Right atrium auricular region (tissue), 2 donors: ENCODE data around the gene ZNF709. TPM values are rescaled to one million over a fixed set of nuclear protein-coding genes. Genes with fewer than 3 reads are reported as not detected.
A peak's percentile ranks its signal among the peaks of the same experiment; 100 is the strongest.

Experiments
- DNase-seq: peaks from one replicate; pipeline ENCODE4 v3.0.0-alpha.2; 2019; ENCODE audit warnings: low spot score
- H3K27ac ChIP-seq, 2 donors: fragments of 200-600 bp; sonication (generic); 1 replicate in 1 of 2; 2 replicates in 1 of 2; pipeline ENCODE4 v1.5.1; 2016 to 2019
- H3K27me3 ChIP-seq, 2 donors: fragments of 200-600 bp; sonication (generic); one replicate each; pipeline versions ENCODE4 v1.5.1 to v1.6.0; 2017 to 2019
- H3K36me3 ChIP-seq: fragments of 200-600 bp; sonication (generic); one replicate; pipeline ENCODE4 v1.5.1; 2016
- H3K4me1 ChIP-seq, 2 donors: fragments of 200-600 bp; sonication (generic); one replicate each; pipeline versions ENCODE4 v1.5.1 to v1.6.0; 2017 to 2019
- H3K4me3 ChIP-seq, 2 donors: fragments of 200-600 bp; sonication (generic); 1 replicate in 1 of 2; 2 replicates in 1 of 2; pipeline ENCODE4 v1.5.1; 2017 to 2019; ENCODE audit warnings: mild to moderate bottlenecking in 1 of 2, moderate library complexity in 1 of 2
- H3K9me3 ChIP-seq, 2 donors: fragments of 200-600 bp; sonication (generic); one replicate each; pipeline ENCODE4 v1.5.1; 2019
- CTCF ChIP-seq, 2 donors: fragments of 200-600 bp; sonication (generic); IDR thresholded peaks; one replicate each; pipeline ENCODE4 v1.5.1; 2019; ENCODE audit warnings: antibody characterized with exemption in 2 of 2
- total RNA-seq, 2 donors: library from RNA; depleted of rRNA; stranded (reverse); fragments of >200 nt; gene quantifications; one replicate each; pipeline ENCODE4 v1.1.0, GENCODE V29; 2016

ZNF709 gene
- 1 to 10 TPM; 1.6 to 2.0 TPM for total RNA-seq

DNA sequence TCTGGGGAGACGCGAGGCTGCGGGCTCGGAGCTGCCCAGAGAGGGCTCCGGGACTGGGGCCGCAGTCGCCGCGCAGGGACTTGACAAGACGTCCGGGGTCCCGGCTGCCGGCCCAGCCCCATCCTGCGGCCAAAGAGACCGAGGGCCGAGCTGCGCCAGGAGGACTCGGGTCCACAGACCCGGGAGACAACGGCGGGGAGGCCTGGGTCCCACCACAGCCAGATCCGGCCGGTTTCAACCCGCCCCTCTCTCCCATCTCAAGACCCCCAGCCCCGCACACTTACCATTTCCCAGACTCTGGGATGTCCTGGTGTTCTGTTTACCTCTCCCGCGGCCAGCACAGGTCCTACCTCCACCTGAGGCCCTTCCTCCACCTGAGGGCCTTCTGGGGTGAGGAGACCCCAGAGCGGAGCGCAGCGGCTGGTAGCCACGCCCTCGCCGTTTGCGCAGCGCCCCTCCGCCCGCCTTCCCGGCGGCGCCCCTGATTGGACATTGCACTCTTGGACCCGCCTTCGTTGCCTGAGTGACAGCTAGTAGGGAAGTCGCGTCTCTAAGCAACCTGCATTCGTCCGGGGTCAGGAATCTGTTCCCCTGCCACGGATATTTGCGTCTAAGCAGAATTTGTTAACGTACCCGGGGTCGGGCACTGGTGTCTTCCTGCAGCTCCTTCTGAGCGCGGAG lies at the start of gene ZNF709:
ZNF709 (minus strand) TSS at position 446 of the 681 bp plus-strand sequence; CDS start at position 287, 159 bp downstream.
- no peaks in the 10 kb centered on the region for H3K27me3 ChIP-seq
- H3K4me3 ChIP-seq: peak within 1 kb of the TSS; percentile 83 to 86
- H3K27ac ChIP-seq: peak within 1 kb of the TSS; percentile 72 to 79
- no peaks in the 10 kb centered on the region for H3K9me3 ChIP-seq
- peak; percentile 90 for DNase-seq
- H3K36me3 ChIP-seq: no peaks in the 10 kb centered on the region
- TF ChIP-seq CTCF (IDR thresholded peaks at IDR 0.05): no peak
- peaks cover 0 to 12% of the 10 kb centered on the region in 2 donors for H3K4me1 ChIP-seq

DNA sequence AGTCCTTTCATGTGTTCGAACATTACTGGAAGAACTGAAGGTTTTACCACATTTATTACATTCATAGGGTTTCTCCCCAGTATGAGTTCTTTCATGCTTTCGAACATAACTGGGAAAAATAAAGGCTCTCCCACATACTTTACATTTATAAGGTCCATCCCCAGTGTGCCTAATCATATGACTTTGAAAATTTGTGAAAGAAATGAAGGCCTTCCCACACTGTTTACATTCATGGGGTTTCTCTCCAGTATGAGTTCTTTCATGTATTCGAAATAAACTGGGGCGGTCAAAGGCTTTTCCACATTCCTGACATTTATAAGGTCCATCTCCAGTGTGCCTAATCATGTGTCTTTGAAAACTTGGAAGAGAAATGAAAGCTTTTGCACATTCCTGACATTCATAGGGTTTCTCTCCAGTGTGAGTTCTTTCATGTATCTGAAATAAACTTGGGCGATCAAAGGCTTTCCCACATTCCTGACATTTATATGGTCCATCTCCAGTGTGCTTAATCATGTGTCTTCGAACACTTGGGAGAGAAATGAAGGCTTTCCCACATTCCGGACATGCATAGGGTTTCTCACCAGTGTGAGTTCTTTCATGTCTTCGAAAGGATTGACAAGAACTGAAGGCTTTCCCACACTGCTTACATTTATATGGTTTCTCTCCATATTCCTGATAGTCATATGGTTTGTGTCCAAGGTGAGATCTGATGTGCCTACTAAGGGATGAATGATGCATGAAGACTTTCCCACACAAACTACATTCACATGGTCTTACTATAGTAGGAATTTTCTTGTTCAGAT lies 42.6 kb upstream of the ZNF709 start:
- H3K36me3 ChIP-seq: peaks cover 85% of the 10 kb centered on the region
- no peak for DNase-seq
- H3K27me3 ChIP-seq: no peaks in the 10 kb centered on the region
- no peak overlapping the region for H3K4me3 ChIP-seq
- no peak overlapping the region for H3K27ac ChIP-seq
- H3K9me3 ChIP-seq: peaks cover 78 to 99% of the 10 kb centered on the region in 2 donors
- H3K4me1 ChIP-seq: no peaks in the 10 kb centered on the region
- TF ChIP-seq CTCF (IDR thresholded peaks at IDR 0.05): no peak

GRCh38 chr19:12526542-12526941 lies 41.9 kb upstream of the ZNF709 start:
- Histone ChIP-seq H3K4me1 (no peaks in the 10 kb centered on the region), H3K4me3 (no peak overlapping the region), H3K9me3 (peaks cover 83 to 100% of the 10 kb centered on the region in 2 donors), H3K27ac (no peak overlapping the region), H3K36me3 (peaks cover 80% of the 10 kb centered on the region), H3K27me3 (no peaks in the 10 kb centered on the region)
- DNase-seq: no peak
- TF ChIP-seq CTCF (IDR thresholded peaks at IDR 0.05): no peak

- peaks cover 34% of the 10 kb centered on the region for H3K36me3 ChIP-seq
- no peak for DNase-seq
- no peak for TF ChIP-seq CTCF (IDR thresholded peaks at IDR 0.05)
- H3K27ac ChIP-seq: no peak overlapping the region
- H3K4me1 ChIP-seq: no peaks in the 10 kb centered on the region
- no peaks in the 10 kb centered on the region for H3K27me3 ChIP-seq
- H3K4me3 ChIP-seq: no peak overlapping the region
- H3K9me3 ChIP-seq: peaks cover 51 to 99% of the 10 kb centered on the region in 2 donors
These were observed 37.4 kb upstream of the ZNF709 start for GRCh38 chr19:12521996-12522395.

- peak overlapping the region; percentile 9 to 29 for H3K4me3 ChIP-seq
- no peak overlapping the region for H3K27ac ChIP-seq
- no peaks in the 10 kb centered on the region for H3K36me3 ChIP-seq
- peaks cover 0 to 18% of the 10 kb centered on the region in 2 donors for H3K9me3 ChIP-seq
- H3K27me3 ChIP-seq: no peaks in the 10 kb centered on the region
- no peak for TF ChIP-seq CTCF (IDR thresholded peaks at IDR 0.05)
- no peak for DNase-seq
- no peaks in the 10 kb centered on the region for H3K4me1 ChIP-seq
These were observed 29.0 kb upstream of the ZNF709 start for GRCh38 chr19:12513531-12514061.
